ENCODE measurements around the gene SNAP91. TPM values are rescaled to one million over a fixed set of nuclear protein-coding genes. Genes with fewer than 3 reads are reported as not detected.

The SNAP91 gene
- total RNA-seq, 2 donors from 2014 or later: 0.58 to 1.6 TPM

GRCh38 chr6:83603551-83603950 lies 105.3 kb downstream of the SNAP91 start:
- no peaks in the 10 kb centered on the region for H3K4me1 ChIP-seq (ENCODE audit: control insufficient read depth, insufficient read depth, low read length)
- Mint-ChIP-seq H3K27me3 (ENCODE audit: insufficient read depth) (no peaks in the 10 kb centered on the region), H3K4me1 (no peaks in the 10 kb centered on the region), H3K36me3 (ENCODE audit: low read depth) (no peaks in the 10 kb centered on the region), H3K4me3 (no peak overlapping the region), H3K27ac (no peak overlapping the region), H3K9me3 (no peaks in the 10 kb centered on the region)
- no peaks in the 10 kb centered on the region for H3K9me3 ChIP-seq (ENCODE audit: control insufficient read depth, low read length)
- H3K36me3 ChIP-seq (ENCODE audit: control insufficient read depth, insufficient read depth, low read length): no peaks in the 10 kb centered on the region
- 59 to 80% methylated on average over 1 to 2 of the region's 2 CpGs for whole genome bisulfite sequencing, 2 experiments (ENCODE audit: insufficient coverage in 1 of 2, insufficient read length in 1 of 2)
- no peak overlapping the region for H3K4me3 ChIP-seq (ENCODE audit: low read length)
- no peaks in the 10 kb centered on the region for H3K27me3 ChIP-seq (ENCODE audit: control insufficient read depth, insufficient read depth, low read length, poor library complexity, severe bottlenecking)
- no peak overlapping the region for H3K27ac ChIP-seq (ENCODE audit: low read depth, low read length)
- DNase-seq: no peak
- H3K9ac ChIP-seq (ENCODE audit: extremely low read depth, low read length, poor library complexity, severe bottlenecking): no peak overlapping the region
- TF ChIP-seq, protein P1, sequence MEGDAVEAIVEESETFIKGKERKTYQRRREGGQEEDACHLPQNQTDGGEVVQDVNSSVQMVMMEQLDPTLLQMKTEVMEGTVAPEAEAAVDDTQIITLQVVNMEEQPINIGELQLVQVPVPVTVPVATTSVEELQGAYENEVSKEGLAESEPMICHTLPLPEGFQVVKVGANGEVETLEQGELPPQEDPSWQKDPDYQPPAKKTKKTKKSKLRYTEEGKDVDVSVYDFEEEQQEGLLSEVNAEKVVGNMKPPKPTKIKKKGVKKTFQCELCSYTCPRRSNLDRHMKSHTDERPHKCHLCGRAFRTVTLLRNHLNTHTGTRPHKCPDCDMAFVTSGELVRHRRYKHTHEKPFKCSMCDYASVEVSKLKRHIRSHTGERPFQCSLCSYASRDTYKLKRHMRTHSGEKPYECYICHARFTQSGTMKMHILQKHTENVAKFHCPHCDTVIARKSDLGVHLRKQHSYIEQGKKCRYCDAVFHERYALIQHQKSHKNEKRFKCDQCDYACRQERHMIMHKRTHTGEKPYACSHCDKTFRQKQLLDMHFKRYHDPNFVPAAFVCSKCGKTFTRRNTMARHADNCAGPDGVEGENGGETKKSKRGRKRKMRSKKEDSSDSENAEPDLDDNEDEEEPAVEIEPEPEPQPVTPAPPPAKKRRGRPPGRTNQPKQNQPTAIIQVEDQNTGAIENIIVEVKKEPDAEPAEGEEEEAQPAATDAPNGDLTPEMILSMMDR (conservative IDR thresholded peaks at IDR 0.05): no peak

GRCh38 chr6:83601119-83601518 lies 107.8 kb downstream of the SNAP91 start:
- Histone ChIP-seq H3K27ac (ENCODE audit: low read depth, low read length) (no peak overlapping the region), H3K27me3 (ENCODE audit: control insufficient read depth, insufficient read depth, low read length, poor library complexity, severe bottlenecking) (no peaks in the 10 kb centered on the region), H3K9ac (ENCODE audit: extremely low read depth, low read length, poor library complexity, severe bottlenecking) (no peak overlapping the region), H3K36me3 (ENCODE audit: control insufficient read depth, insufficient read depth, low read length) (no peaks in the 10 kb centered on the region), H3K4me1 (ENCODE audit: control insufficient read depth, insufficient read depth, low read length) (peaks cover 4% of the 10 kb centered on the region), H3K4me3 (ENCODE audit: low read length) (no peak overlapping the region), H3K9me3 (ENCODE audit: control insufficient read depth, low read length) (no peaks in the 10 kb centered on the region)
- H3K36me3 Mint-ChIP-seq (ENCODE audit: low read depth): no peaks in the 10 kb centered on the region
- no peak overlapping the region for H3K4me3 Mint-ChIP-seq
- H3K27ac Mint-ChIP-seq: no peak overlapping the region
- H3K4me1 Mint-ChIP-seq: peaks cover 3% of the 10 kb centered on the region
- TF ChIP-seq, protein P1 (conservative IDR thresholded peaks at IDR 0.05): no peak
- no peak for DNase-seq
- H3K9me3 Mint-ChIP-seq: no peaks in the 10 kb centered on the region
- WGBS, 2 experiments (ENCODE audit: insufficient coverage in 1 of 2, insufficient read length in 1 of 2): 86 to 92% methylated on average over 2 to 3 of the region's 3 CpGs
- H3K27me3 Mint-ChIP-seq (ENCODE audit: insufficient read depth): no peaks in the 10 kb centered on the region

- 93% methylated on average over 1 of the region's 1 CpG; no CpG with 5 or more reads in 1 of the 2 experiments for WGBS, 2 experiments (ENCODE audit: insufficient coverage in 1 of 2, insufficient read length in 1 of 2)
- no peaks in the 10 kb centered on the region for H3K27me3 ChIP-seq (ENCODE audit: control insufficient read depth, insufficient read depth, low read length, poor library complexity, severe bottlenecking)
- H3K27ac Mint-ChIP-seq: no peak overlapping the region
- TF ChIP-seq, protein P1 (conservative IDR thresholded peaks at IDR 0.05): no peak
- H3K9me3 Mint-ChIP-seq: no peaks in the 10 kb centered on the region
- H3K4me1 Mint-ChIP-seq: peaks cover 3% of the 10 kb centered on the region
- no peak overlapping the region for H3K4me3 Mint-ChIP-seq
- H3K9ac ChIP-seq (ENCODE audit: extremely low read depth, low read length, poor library complexity, severe bottlenecking): no peak overlapping the region
- no peaks in the 10 kb centered on the region for H3K36me3 ChIP-seq (ENCODE audit: control insufficient read depth, insufficient read depth, low read length)
- DNase-seq: no peak
- no peaks in the 10 kb centered on the region for H3K36me3 Mint-ChIP-seq (ENCODE audit: low read depth)
- H3K9me3 ChIP-seq (ENCODE audit: control insufficient read depth, low read length): no peaks in the 10 kb centered on the region
- H3K4me1 ChIP-seq (ENCODE audit: control insufficient read depth, insufficient read depth, low read length): peaks cover 4% of the 10 kb centered on the region
- H3K27me3 Mint-ChIP-seq (ENCODE audit: insufficient read depth): no peaks in the 10 kb centered on the region
- H3K4me3 ChIP-seq (ENCODE audit: low read length): no peak overlapping the region
- no peak overlapping the region for H3K27ac ChIP-seq (ENCODE audit: low read depth, low read length)
Measured at GRCh38 chr6:83600459-83600858, 108.4 kb downstream of the SNAP91 start.
